NCI-H1048 (cell line): ENCODE results near the gene LPAR1.

Source experiments
- DNase-seq: peaks from one replicate; lab custom pipeline; 2025; lab: John Stamatoyannopoulos, UW

LPAR1 gene

GRCh38 chr9:110918316-110919049 lies 119.8 kb downstream of the LPAR1 start:
- no peak for DNase-seq

- DNase-seq, result no peak
Measured at GRCh38 chr9:110916403-110916802, 121.9 kb downstream of the LPAR1 start.

- no peak for DNase-seq
Measured at GRCh38 chr9:110912419-110913291, 125.6 kb downstream of the LPAR1 start.

- no peak for DNase-seq
Measured at GRCh38 chr9:110911659-110912418, 126.4 kb downstream of the LPAR1 start.

- DNase-seq, result no peak
Measured at GRCh38 chr9:110908894-110909293, 129.4 kb downstream of the LPAR1 start.

- DNase-seq, result no peak
Measured at GRCh38 chr9:110900917-110901316, 137.4 kb downstream of the LPAR1 start.

- no peak for DNase-seq
Measured at GRCh38 chr9:110900456-110900855, 137.8 kb downstream of the LPAR1 start.

- DNase-seq, result no peak
Measured at GRCh38 chr9:110898866-110899265, 139.4 kb downstream of the LPAR1 start.

GRCh38 chr9:110898358-110898757 lies 139.9 kb downstream of the LPAR1 start:
- no peak for DNase-seq

- DNase-seq, result no peak
Measured at GRCh38 chr9:110897943-110898342, 140.3 kb downstream of the LPAR1 start.

- DNase-seq, result no peak
Measured at GRCh38 chr9:110895147-110895905, 142.9 kb downstream of the LPAR1 start.

- DNase-seq, result no peak
Measured at GRCh38 chr9:110894731-110895130, 143.5 kb downstream of the LPAR1 start.

- DNase-seq, result no peak
Measured at GRCh38 chr9:110892689-110893088, 145.6 kb downstream of the LPAR1 start.

GRCh38 chr9:110891760-110892159 lies 146.5 kb downstream of the LPAR1 start:
- no peak for DNase-seq

GRCh38 chr9:110890416-110890815 lies 147.9 kb downstream of the LPAR1 start:
- DNase-seq, result no peak

- DNase-seq, result no peak
Measured at GRCh38 chr9:110887276-110887675, 151.0 kb downstream of the LPAR1 start.

- no peak for DNase-seq
Measured at GRCh38 chr9:110886832-110887231, 151.4 kb downstream of the LPAR1 start.

GRCh38 chr9:110880189-110880588 lies 158.1 kb downstream of the LPAR1 start:
- no peak for DNase-seq

- DNase-seq, result no peak
Measured at GRCh38 chr9:110877374-110877773, 160.9 kb downstream of the LPAR1 start.

- no peak for DNase-seq
Measured at GRCh38 chr9:110876929-110877328, 161.3 kb downstream of the LPAR1 start.

- DNase-seq, result no peak
Measured at GRCh38 chr9:110874963-110875674, 163.2 kb downstream of the LPAR1 start.
